Measurements from ENCODE around the gene PIM3. TPM values are rescaled to one million over a fixed set of nuclear protein-coding genes. Genes with fewer than 3 reads are reported as not detected.

The PIM3 gene
- 10 to 100 TPM; 40.3 to 42.1 TPM for total RNA-seq

DNA sequence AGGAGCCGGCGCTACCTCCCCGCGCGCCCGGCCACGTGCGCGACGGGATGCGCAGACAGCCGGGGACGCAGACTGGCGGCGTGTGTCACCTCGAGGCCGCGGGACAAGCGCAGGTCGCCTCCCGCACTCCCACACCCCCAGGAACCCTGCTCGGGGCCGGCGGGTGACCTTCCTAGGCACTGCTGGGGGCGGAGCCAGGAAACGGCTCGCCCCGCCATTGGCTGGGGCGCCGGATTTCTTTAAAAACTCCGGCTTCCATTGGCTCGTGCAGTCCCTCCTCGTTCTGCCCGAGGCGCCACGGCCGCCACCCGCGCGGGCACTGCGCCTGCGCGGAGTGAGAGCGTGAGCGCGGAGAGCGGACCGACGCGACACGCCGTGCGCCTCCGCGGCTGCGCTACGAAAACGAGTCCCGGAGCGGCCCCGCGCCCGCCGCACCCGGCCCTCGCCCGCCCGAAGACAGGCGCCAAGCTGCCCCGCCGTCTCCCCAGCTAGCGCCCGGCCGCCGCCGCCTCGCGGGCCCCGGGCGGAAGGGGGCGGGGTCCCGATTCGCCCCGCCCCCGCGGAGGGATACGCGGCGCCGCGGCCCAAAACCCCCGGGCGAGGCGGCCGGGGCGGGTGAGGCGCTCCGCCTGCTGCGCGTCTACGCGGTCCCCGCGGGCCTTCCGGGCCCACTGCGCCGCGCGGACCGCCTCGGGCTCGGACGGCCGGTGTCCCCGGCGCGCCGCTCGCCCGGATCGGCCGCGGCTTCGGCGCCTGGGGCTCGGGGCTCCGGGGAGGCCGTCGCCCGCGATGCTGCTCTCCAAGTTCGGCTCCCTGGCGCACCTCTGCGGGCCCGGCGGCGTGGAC lies at the start of gene PIM3:
TSS of gene PIM3 (plus strand) at position 614 of the 846 bp plus-strand sequence. CDS start at position 790, 176 bp downstream.

DNA sequence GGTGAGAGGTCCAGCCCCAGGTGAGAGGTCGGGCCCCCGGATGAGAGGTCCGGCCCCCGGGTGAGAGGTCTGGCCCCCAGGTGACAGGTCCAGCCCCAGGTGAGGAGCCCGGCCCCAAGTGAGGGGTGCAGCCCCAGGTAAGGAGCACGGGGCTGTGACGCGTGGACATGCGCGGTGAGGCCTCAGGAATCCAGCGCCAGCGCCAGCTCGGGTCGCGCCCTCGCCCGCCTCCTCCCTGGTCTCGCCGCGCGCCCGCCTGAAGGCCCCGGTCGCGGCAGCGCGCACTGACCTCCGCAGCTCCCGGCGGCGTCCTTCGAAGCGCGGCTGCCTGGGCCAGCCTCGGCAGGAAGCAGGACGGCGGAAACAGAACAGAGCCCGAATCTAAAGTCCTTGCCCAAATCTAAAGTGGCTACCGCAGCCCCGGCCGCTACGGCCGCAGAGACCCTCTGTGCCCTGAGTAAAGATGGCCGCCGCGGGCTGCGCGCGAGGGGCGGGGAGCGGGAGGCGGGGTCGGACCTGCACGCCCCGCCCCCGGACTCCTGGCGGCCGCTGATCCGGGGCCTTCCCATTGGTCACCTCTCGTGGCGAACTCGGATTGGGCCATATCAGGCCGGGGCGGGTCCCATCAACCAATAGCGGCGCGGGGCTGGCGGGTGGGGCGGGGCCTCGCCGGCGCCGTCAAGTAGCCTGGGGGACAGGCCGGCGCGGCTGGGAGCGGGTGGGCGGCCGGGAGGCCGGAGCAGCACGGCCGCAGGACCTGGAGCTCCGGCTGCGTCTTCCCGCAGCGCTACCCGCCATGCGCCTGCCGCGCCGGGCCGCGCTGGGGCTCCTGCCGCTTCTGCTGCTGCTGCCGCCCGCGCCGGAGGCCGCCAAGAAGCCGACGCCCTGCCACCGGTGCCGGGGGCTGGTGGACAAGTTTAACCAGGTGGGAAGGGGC lies 42.3 kb upstream of the PIM3 start, which contains the start of the genes ALG12 and CRELD2:
TSS of gene ALG12 (minus strand) at position 465 of the 937 bp plus-strand sequence. CDS start 4,673 bp downstream, outside the sequence.
TSS of gene CRELD2 (plus strand) at position 661 of the 937 bp plus-strand sequence. CDS start at position 797, 136 bp downstream.

DNA sequence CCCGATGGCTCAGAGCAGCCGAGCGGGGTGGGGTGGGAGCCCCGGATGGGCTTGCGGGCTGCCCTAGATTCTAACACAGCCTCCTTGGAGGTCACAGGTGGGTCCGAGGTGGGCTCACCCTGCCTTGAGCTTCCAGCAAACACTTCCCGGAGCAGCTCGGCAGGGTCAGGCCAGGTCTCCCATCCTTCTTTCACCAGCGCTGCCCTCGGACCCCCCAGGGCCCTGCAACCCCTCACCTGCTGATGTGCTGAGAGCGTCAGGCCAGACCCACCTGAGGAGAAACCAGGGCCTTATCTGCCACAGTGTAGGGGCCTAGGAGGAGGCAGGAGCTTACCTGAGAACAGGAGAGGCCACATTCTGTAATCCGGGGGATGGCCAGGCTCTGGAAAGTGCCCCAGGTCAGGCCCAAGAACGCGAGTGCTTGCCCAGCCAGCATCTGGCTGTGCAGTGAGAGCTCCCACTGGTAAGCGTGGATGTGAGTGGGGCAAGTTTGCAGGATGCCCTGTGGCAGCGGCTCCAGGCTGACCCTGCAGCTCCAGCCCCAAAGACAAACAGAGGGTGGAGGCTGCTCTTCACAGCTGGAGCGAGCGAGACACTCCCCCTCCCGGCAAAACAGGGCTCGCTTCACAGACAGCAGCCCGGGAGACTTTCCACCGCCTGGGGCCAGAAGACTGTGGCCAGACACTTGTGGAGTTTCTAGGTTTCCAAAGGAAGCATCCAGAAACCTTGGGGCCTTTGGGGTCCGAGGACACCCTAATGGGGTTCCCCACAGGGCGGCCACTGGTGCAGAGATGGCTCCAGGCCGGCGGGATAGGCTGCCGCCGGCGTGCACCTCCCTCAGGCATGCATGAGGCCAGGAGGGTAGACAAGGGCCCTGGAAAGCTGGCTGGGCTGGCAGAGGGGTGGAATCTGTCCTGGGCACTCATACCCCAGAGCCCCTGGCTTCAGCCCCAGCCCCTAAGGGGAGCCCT lies 51.9 kb downstream of the PIM3 start, which contains the start of gene IL17REL:
TSS of gene IL17REL (minus strand) at position 555 of the 971 bp plus-strand sequence. CDS start at position 436, 119 bp downstream.

Small RNA genes lying within 50 kb of the gene (microRNA-seq; reads per million reads assigned to microRNA genes)
- 1.0 reads per million for gene MIR6821 (ENCODE audit: borderline microRNAs expressed, borderline replicate concordance)

Other genes with a start within 250 kb of the PIM3 start
- gene BRD1, start 132.9 kb upstream of the PIM3 start, total RNA-seq: 10 to 100 TPM; 50.6 to 51.7 TPM
- gene ZBED4, start 106.9 kb upstream of the PIM3 start, total RNA-seq: 10 to 100 TPM; 19.8 to 21.4 TPM
- gene ALG12, start 42.3 kb upstream of the PIM3 start, total RNA-seq: 10 to 100 TPM; 20.5 to 20.8 TPM
- 10 to 100 TPM; 47.1 to 49.0 TPM for gene CRELD2, start 42.1 kb upstream of the PIM3 start, total RNA-seq
- gene IL17REL, start 52.0 kb downstream of the PIM3 start, total RNA-seq: not detected
- not detected for gene TTLL8, start 97.5 kb downstream of the PIM3 start, total RNA-seq
- under 1 TPM; 0.43 to 0.68 TPM for gene MLC1, start 124.7 kb downstream of the PIM3 start, total RNA-seq
- gene MOV10L1, start 129.2 kb downstream of the PIM3 start, total RNA-seq: not detected
- under 1 TPM; 0.20 to 0.22 TPM for gene PANX2, start 210.0 kb downstream of the PIM3 start, total RNA-seq
- 100 to 1,000 TPM; 115 to 118 TPM for gene TRABD, start 225.1 kb downstream of the PIM3 start, total RNA-seq
- gene SELENOO, start 240.2 kb downstream of the PIM3 start, total RNA-seq: 10 to 100 TPM; 22.6 to 24.6 TPM

Data from activated naive CD4-positive, alpha-beta T cell treated with anti-CD3 and anti-CD28 coated beads, Interleukin-2, amount 10 ng/mL, durations not matched to agents 5 hours and 36 hours (primary cell).